Femur (tissue), 1 donor: ENCODE measurements around the gene MAPKAP1.

Experiments used
- DNase-seq: peaks from one replicate; pipeline ENCODE4 v3.0.0-alpha.2; 2017

The MAPKAP1 gene

GRCh38 chr9:125706651-125707471 is at the start of gene MAPKAP1:
MAPKAP1 (minus strand) TSS chr9:125707208; CDS start chr9:125672574, 34,634 bp downstream.
- peak; percentile 97 for DNase-seq

- no peak for DNase-seq
These were observed 49.5 kb upstream of the MAPKAP1 start for GRCh38 chr9:125756518-125756917.

GRCh38 chr9:125755340-125755739 is 48.3 kb upstream of the MAPKAP1 start:
- DNase-seq: no peak

- DNase-seq: no peak
These were observed 47.1 kb upstream of the MAPKAP1 start for GRCh38 chr9:125754096-125754495.

GRCh38 chr9:125752070-125752628 is 45.1 kb upstream of the MAPKAP1 start:
- no peak for DNase-seq

GRCh38 chr9:125750627-125751011 is 43.6 kb upstream of the MAPKAP1 start:
- no peak for DNase-seq

- no peak for DNase-seq
These were observed 43.1 kb upstream of the MAPKAP1 start for GRCh38 chr9:125749951-125750626.

- DNase-seq: no peak
These were observed 42.4 kb upstream of the MAPKAP1 start for GRCh38 chr9:125749287-125749935.

- peak; percentile 21 for DNase-seq
These were observed 41.6 kb upstream of the MAPKAP1 start for GRCh38 chr9:125748446-125749099.

- DNase-seq: peak; percentile 58
These were observed 40.9 kb upstream of the MAPKAP1 start for GRCh38 chr9:125747765-125748445.

GRCh38 chr9:125747053-125747764 is 40.2 kb upstream of the MAPKAP1 start, which contains the start of gene PBX3:
PBX3 (plus strand) TSS chr9:125747373.
- DNase-seq: peak; percentile 68

- no peak for DNase-seq
These were observed 39.7 kb upstream of the MAPKAP1 start for GRCh38 chr9:125746774-125747052.

GRCh38 chr9:125746017-125746773 is 39.2 kb upstream of the MAPKAP1 start:
- DNase-seq: peak; percentile 95

GRCh38 chr9:125745682-125746016 is 38.6 kb upstream of the MAPKAP1 start:
- no peak for DNase-seq

GRCh38 chr9:125745018-125745417 is 38.0 kb upstream of the MAPKAP1 start:
- DNase-seq: peak; percentile 43

GRCh38 chr9:125744616-125745015 is 37.6 kb upstream of the MAPKAP1 start:
- DNase-seq: no peak

- DNase-seq: no peak
These were observed 36.8 kb upstream of the MAPKAP1 start for GRCh38 chr9:125743682-125744428.

GRCh38 chr9:125742657-125743056 is 35.6 kb upstream of the MAPKAP1 start:
- DNase-seq: no peak

- no peak for DNase-seq
These were observed 32.4 kb upstream of the MAPKAP1 start for GRCh38 chr9:125739436-125739835.

GRCh38 chr9:125732562-125732961 is 25.6 kb upstream of the MAPKAP1 start:
- no peak for DNase-seq
